IPS-11a (cell line): ENCODE data around the gene TMC1.
"Not testable (repeated sequence)": the region's sequence is repeated elsewhere in the genome, so short reads cannot be mapped to it uniquely, and the experiment has no call there.

Experiments used
- H3K4me3 ChIP-seq: one replicate; pipeline ENCODE4 v1.5.1; 2013; ENCODE audit warnings: low read depth, low read length, control low read depth

TMC1 gene

GRCh38 chr9:72858089-72858912, 336.9 kb downstream of the TMC1 start:
- H3K4me3 ChIP-seq, result no peak overlapping the region

GRCh38 chr9:72862788-72863187, 341.4 kb downstream of the TMC1 start:
- not testable (repeated sequence) for H3K4me3 ChIP-seq

- H3K4me3 ChIP-seq, result no peak overlapping the region
Observed at GRCh38 chr9:72863456-72864094, 342.2 kb downstream of the TMC1 start.

GRCh38 chr9:72864327-72864726, 342.9 kb downstream of the TMC1 start:
- no peak overlapping the region for H3K4me3 ChIP-seq

DNA sequence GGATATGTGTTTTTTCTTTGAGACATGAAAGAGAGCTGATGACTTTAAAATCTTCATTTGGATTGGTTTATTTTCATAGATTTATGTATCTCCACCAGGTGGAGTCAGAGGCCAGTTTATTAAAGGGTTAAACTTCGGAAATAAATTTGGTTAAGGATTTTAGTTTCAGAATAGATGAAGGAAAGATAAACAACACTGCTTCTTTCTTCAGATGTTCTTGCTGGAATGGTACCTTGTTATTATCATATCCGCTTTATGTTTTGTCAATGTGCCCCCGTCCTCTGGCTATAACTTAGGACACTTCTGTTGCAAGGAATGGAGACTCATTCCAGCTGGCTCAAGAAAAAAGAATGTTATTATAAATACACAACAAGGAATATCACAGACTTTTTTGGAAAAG, 350.3 kb downstream of the TMC1 start:
- no peak overlapping the region for H3K4me3 ChIP-seq

DNA sequence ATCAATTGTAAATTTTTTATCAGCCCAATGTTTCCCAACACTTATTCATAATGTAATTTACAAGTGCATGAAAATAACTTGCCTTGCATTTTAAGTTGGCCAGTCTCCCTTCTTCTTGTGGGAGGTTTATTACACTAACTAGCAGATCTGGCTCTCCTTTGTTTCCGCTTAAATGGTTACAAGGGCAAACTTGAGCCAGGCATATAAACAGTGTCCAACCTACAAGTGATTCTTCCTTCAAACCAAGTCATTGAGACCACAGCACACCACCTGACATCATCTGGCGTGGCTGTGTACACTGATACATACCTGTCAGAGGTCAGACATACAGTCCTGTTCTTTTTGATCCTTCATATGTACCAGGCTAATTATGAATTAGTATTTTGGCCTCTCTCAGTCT, 351.3 kb downstream of the TMC1 start:
- no peak overlapping the region for H3K4me3 ChIP-seq

- H3K4me3 ChIP-seq, result no peak overlapping the region
Observed at GRCh38 chr9:72873456-72873855, 352.0 kb downstream of the TMC1 start.

DNA sequence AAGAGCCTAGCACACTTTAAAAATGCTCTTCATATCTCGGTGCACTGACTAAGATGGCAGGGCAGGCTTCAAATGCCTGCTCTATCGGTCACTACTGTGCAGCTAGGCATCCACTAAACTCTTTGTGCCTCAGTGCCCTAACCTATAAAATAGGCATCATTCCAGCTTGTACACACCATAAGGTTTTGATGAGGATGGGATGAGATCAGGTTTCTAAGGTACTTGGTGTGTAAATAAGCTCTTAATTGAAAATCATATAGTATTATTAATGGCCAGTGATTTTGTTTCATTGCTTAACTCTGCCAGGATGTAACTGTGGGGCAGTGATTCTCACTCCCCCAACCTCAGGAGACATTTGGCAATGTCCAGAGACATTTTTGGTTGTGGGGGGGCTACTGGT, 352.9 kb downstream of the TMC1 start:
- no peak overlapping the region for H3K4me3 ChIP-seq

GRCh38 chr9:72875221-72875620, 353.8 kb downstream of the TMC1 start:
- H3K4me3 ChIP-seq, result no peak overlapping the region

- no peak overlapping the region for H3K4me3 ChIP-seq
Observed at GRCh38 chr9:72880821-72881220, 359.4 kb downstream of the TMC1 start.

DNA sequence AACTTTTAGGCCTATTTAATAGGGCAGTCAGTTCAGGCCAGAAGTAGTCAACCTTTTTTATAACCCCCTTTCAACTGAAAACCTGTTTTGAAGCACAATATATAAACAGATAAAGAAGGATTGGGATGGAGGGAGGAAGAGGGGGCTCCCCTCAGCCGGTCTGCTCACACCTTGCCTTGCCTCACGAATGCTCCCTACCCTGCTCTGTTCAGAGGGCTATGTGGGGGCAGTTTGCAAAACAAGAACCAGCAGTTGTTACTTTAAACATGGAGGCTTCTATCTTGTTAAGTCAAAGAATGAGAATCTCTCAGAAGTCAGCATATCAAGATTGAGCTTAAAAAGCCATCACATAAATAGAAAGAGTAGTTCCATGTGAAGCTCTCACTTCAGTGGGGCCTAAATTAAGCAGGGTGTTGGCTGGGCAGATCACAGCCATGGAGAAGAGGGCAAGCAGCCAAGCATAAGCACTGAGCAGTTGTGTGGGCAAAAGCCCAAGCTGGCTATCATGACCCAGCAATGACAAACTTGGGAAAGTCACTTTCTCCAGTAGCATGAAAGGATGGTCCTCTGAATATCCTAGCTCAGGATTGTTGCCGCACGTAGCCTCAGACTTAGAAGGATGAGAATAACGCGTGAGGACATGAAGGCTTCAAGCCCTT, 360.8 kb downstream of the TMC1 start:
- H3K4me3 ChIP-seq, result no peak overlapping the region

- no peak overlapping the region for H3K4me3 ChIP-seq
Observed at GRCh38 chr9:72883875-72884274, 362.5 kb downstream of the TMC1 start.

GRCh38 chr9:72884508-72884907, 363.1 kb downstream of the TMC1 start:
- H3K4me3 ChIP-seq, result no peak overlapping the region
